H1 (cell line): ENCODE results near the gene TGFB2. TPM values are rescaled to one million over a fixed set of nuclear protein-coding genes. Genes with fewer than 3 reads are reported as not detected.

Source experiments
- CTCF ChIA-PET: fragments of 300-600 bp; sonication (Branson Sonifier 250); formaldehyde crosslinking; loops from one replicate; lab custom pipeline; 2021; ENCODE audit not compliant: partially characterized antibody; lab: Charles Lee
- POLR2A ChIA-PET: fragments of 300-600 bp; sonication (Branson Sonifier 250); formaldehyde crosslinking; loops from one replicate; lab custom pipeline; 2021; ENCODE audit warnings: inconsistent platforms; ENCODE audit not compliant: partially characterized antibody; lab: Charles Lee
- DNase-seq, 2 experiments: peaks; one replicate each; pipeline versions ENCODE4 v3.0.0 to v3.0.0-alpha.2; 2010 to 2022; ENCODE audit warnings: low spot score in 2 of 2, low read depth in 1 of 2, mixed read lengths in 1 of 2
- FAIRE-seq: peaks from 2 replicates; lab custom pipeline; 2011; peaks lifted over from hg19 to GRCh38; lab: Jason Lieb, UNC
- H2AFZ ChIP-seq: 2 replicates; pipeline ENCODE4 v1.8.1; 2012; ENCODE audit warnings: low read length, inconsistent platforms
- H2AK5ac ChIP-seq: 2 replicates; pipeline ENCODE4 v1.6.1; 2013; ENCODE audit warnings: low read depth, low read length
- H2BK120ac ChIP-seq: replicated peaks from 2 replicates; pipeline ENCODE3; 2013; ENCODE audit warnings: low read depth, low read length, inconsistent platforms
- H2BK12ac ChIP-seq: 2 replicates; pipeline ENCODE4 v1.6.1; 2013; ENCODE audit warnings: low read depth, low read length
- H2BK15ac ChIP-seq: 2 replicates; pipeline ENCODE4 v1.6.1; 2013; ENCODE audit warnings: low read length
- H2BK20ac ChIP-seq: 2 replicates; pipeline ENCODE4 v1.6.1; 2013; ENCODE audit warnings: low read length
- H2BK5ac ChIP-seq: 2 replicates; pipeline ENCODE4 v1.6.1; 2013; ENCODE audit warnings: low read depth, low read length
- H3K14ac ChIP-seq: 2 replicates; pipeline ENCODE4 v1.6.1; 2013; ENCODE audit warnings: inconsistent platforms; ENCODE audit not compliant: insufficient read length
- H3K18ac ChIP-seq: 2 replicates; pipeline ENCODE4 v1.6.1; 2013; ENCODE audit warnings: low read length; ENCODE audit errors: extremely low read depth
- H3K23ac ChIP-seq: 2 replicates; pipeline ENCODE4 v1.6.1; 2013; ENCODE audit warnings: inconsistent platforms; ENCODE audit not compliant: insufficient read length
- H3K23me2 ChIP-seq: 2 replicates; pipeline ENCODE4 v1.6.1; 2013; ENCODE audit warnings: low read depth, low read length
- H3K27ac ChIP-seq: 2 replicates; pipeline ENCODE4 v1.6.1; 2011; ENCODE audit warnings: low read depth, low read length, inconsistent platforms
- H3K27me3 ChIP-seq, 4 experiments: replicated peaks in 1 of 4; 1 replicate in 1 of 4; 2 replicates in 3 of 4; pipeline versions ENCODE4 v1.6.1 to v1.8.1; 2011 to 2013; ENCODE audit warnings: low read length in 3 of 4, mild to moderate bottlenecking in 3 of 4, inconsistent platforms in 2 of 4, mixed read lengths in 2 of 4, moderate library complexity in 1 of 4; ENCODE audit not compliant: control insufficient read depth in 3 of 4, insufficient read depth in 3 of 4; ENCODE audit errors: extremely low read depth in 1 of 4
- H3K36me3 ChIP-seq, 4 experiments: 2 replicates each; pipeline versions ENCODE4 v1.6.1 to v1.8.1; 2011 to 2013; ENCODE audit warnings: mild to moderate bottlenecking in 4 of 4, low read length in 3 of 4, moderate library complexity in 2 of 4, control low read depth in 1 of 4, inconsistent platforms in 1 of 4; ENCODE audit not compliant: insufficient read depth in 4 of 4, control insufficient read depth in 2 of 4
- H3K4ac ChIP-seq: replicated peaks from 2 replicates; pipeline ENCODE3; 2013; ENCODE audit warnings: low read length, low read depth, mixed read lengths, inconsistent platforms; ENCODE audit not compliant: insufficient read length
- H3K4me1 ChIP-seq, 4 experiments: replicated peaks in 1 of 4; 1 replicate in 1 of 4; 2 replicates in 3 of 4; pipeline versions ENCODE4 v1.6.1 to v1.8.1; 2011 to 2013; ENCODE audit warnings: low read length in 3 of 4, inconsistent platforms in 2 of 4, mixed read lengths in 1 of 4; ENCODE audit not compliant: insufficient read depth in 4 of 4, control insufficient read depth in 3 of 4
- H3K4me2 ChIP-seq, 2 experiments: 2 replicates each; pipeline versions ENCODE4 v1.6.1 to v1.8.1; 2011 to 2013; ENCODE audit warnings: low read depth in 2 of 2, low read length in 2 of 2, control low read depth in 1 of 2, inconsistent platforms in 1 of 2, mild to moderate bottlenecking in 1 of 2; ENCODE audit not compliant: insufficient read depth in 1 of 2
- H3K4me3 ChIP-seq, 4 experiments: fragments of 200-600, 300-600 bp in 1 of 4; sonication (generic), shearing (Covaris generic), sonication (Bioruptor Twin) in 1 of 4; 2 replicates each; pipeline versions ENCODE4 v1.5.1 to v1.8.1; 2011 to 2016; ENCODE audit warnings: low read length in 4 of 4, low read depth in 3 of 4, control low read depth in 2 of 4, inconsistent platforms in 2 of 4, mild to moderate bottlenecking in 2 of 4, mixed read lengths in 1 of 4, moderate library complexity in 1 of 4; ENCODE audit not compliant: insufficient read depth in 2 of 4; ENCODE audit errors: extremely low read depth in 1 of 4
- H3K56ac ChIP-seq: replicated peaks from 2 replicates; pipeline ENCODE3; 2013; ENCODE audit warnings: low read depth, mild to moderate bottlenecking, mixed read lengths, low read length, inconsistent platforms; ENCODE audit not compliant: insufficient read length
- H3K79me1 ChIP-seq: 2 replicates; pipeline ENCODE4 v1.6.1; 2013; ENCODE audit warnings: low read depth, low read length, control low read depth
- H3K79me2 ChIP-seq, 2 experiments: 2 replicates each; pipeline versions ENCODE4 v1.6.1 to v1.8.1; 2012 to 2013; ENCODE audit warnings: low read length in 2 of 2, mild to moderate bottlenecking in 2 of 2, inconsistent platforms in 1 of 2; ENCODE audit not compliant: insufficient read depth in 2 of 2, control insufficient read depth in 1 of 2
- H3K9ac ChIP-seq, 4 experiments: replicated peaks in 1 of 4; 1 replicate in 1 of 4; 2 replicates in 3 of 4; pipeline versions ENCODE4 v1.6.1 to v1.8.1; 2011 to 2013; ENCODE audit warnings: low read depth in 3 of 4, low read length in 3 of 4, control low read depth in 2 of 4, mild to moderate bottlenecking in 2 of 4, moderate library complexity in 2 of 4, inconsistent platforms in 1 of 4; ENCODE audit errors: extremely low read depth in 1 of 4
- H3K9me3 ChIP-seq, 2 experiments: 2 replicates each; pipeline versions ENCODE4 v1.6.1 to v1.8.1; 2012 to 2013; ENCODE audit warnings: mild to moderate bottlenecking in 2 of 2, moderate library complexity in 2 of 2, control low read depth in 1 of 2, inconsistent platforms in 1 of 2, low read depth in 1 of 2, low read length in 1 of 2, mixed read lengths in 1 of 2; ENCODE audit not compliant: insufficient read depth in 2 of 2
- H4K20me1 ChIP-seq, 2 experiments: replicated peaks in 1 of 2; 2 replicates each; pipeline versions ENCODE3 to v1.8.1; 2011 to 2013; ENCODE audit warnings: inconsistent platforms in 2 of 2, low read length in 2 of 2, mild to moderate bottlenecking in 1 of 2; ENCODE audit not compliant: insufficient read depth in 2 of 2, control insufficient read depth in 1 of 2
- H4K5ac ChIP-seq: 2 replicates; pipeline ENCODE4 v1.6.1; 2013; ENCODE audit warnings: low read length, low read depth, mixed read lengths, inconsistent platforms; ENCODE audit not compliant: insufficient read length
- H4K8ac ChIP-seq: 2 replicates; pipeline ENCODE4 v1.8.0; 2013; ENCODE audit warnings: mild to moderate bottlenecking, moderate library complexity, low read length, inconsistent platforms; ENCODE audit not compliant: insufficient read depth; ENCODE audit errors: extremely low read depth
- H4K91ac ChIP-seq: replicated peaks from 2 replicates; pipeline ENCODE3; 2013; ENCODE audit warnings: low read length, mixed read lengths, inconsistent platforms; ENCODE audit not compliant: insufficient read length
- ASH2L ChIP-seq: fragments of 200-600, 300-600 bp; sonication (generic); IDR thresholded peaks from one replicate; pipeline ENCODE4 v1.7.1; 2017; ENCODE audit warnings: low read length
- EGR1 ChIP-seq: IDR thresholded peaks from 2 replicates; pipeline ENCODE4 v1.6.1; 2011; ENCODE audit warnings: low read depth, low read length, borderline replicate concordance
- FOSL1 ChIP-seq: IDR thresholded peaks from 2 replicates; pipeline ENCODE4 v1.6.1; 2011; ENCODE audit warnings: mild to moderate bottlenecking, low read depth, low read length, moderate library complexity; ENCODE audit not compliant: insufficient read depth
- GTF2F1 ChIP-seq: IDR thresholded peaks from 2 replicates; pipeline ENCODE4 v1.6.1; 2012; ENCODE audit warnings: low read depth, low read length, improper control_type of control experiment, borderline replicate concordance
- POLR2AphosphoS5 ChIP-seq: IDR thresholded peaks from 2 replicates; pipeline ENCODE4 v1.6.1; 2011; ENCODE audit warnings: low read depth, low read length
- RXRA ChIP-seq: IDR thresholded peaks from 2 replicates; pipeline ENCODE4 v1.6.1; 2011; ENCODE audit warnings: low read depth, mild to moderate bottlenecking, low read length, moderate library complexity; ENCODE audit not compliant: insufficient read depth
- SIN3A ChIP-seq, 2 experiments: IDR thresholded peaks in 1 of 2; conservative IDR thresholded peaks in 1 of 2; 2 replicates each; pipeline ENCODE4 v1.6.1; 2011 to 2012; ENCODE audit warnings: low read length in 2 of 2, improper control_type of control experiment in 1 of 2, low read depth in 1 of 2, mild to moderate bottlenecking in 1 of 2
- SIRT6 ChIP-seq: IDR thresholded peaks from one replicate; pipeline ENCODE4 v1.7.1; 2012; ENCODE audit warnings: low read length, inconsistent platforms
- TAF1 ChIP-seq: IDR thresholded peaks from 2 replicates; pipeline ENCODE4 v1.6.1; 2011; ENCODE audit warnings: mild to moderate bottlenecking, low read depth, low read length
- WGBS, 2 experiments: shearing (Covaris generic) in 1 of 2; methylation state at CpG; one replicate each; pipeline versions ENCODE4 v1.1.6 to v1.1.7; 2013 to 2015; ENCODE audit warnings: low lambda C conversion rate in 2 of 2, mixed read lengths in 2 of 2, inconsistent platforms in 1 of 2, low coverage in 1 of 2, missing lambda C conversion rate in 1 of 2; ENCODE audit not compliant: insufficient replicate concordance in 2 of 2, insufficient coverage in 1 of 2, insufficient read length in 1 of 2; ENCODE audit errors: extremely low coverage in 1 of 2, missing lambda C conversion rate in 1 of 2; 5-methylcytosine and 5-hydroxymethylcytosine counted together
- polyA plus RNA-seq, 7 experiments: library from polyadenylated mRNA; depleted of rRNA in 3 of 7; stranded (reverse) in 5 of 7; unstranded in 2 of 7; fragments of >200 nt in 5 of 7; fragments of 200-250 nt in 2 of 7; gene quantifications; 1 replicate in 5 of 7; 2 replicates in 1 of 7; 4 replicates in 1 of 7; pipeline versions ENCODE4 v1.2.1 to v1.2.3, GENCODE V29; 2011 to 2013; ENCODE audit warnings: missing spikeins in 2 of 7, mixed read lengths in 2 of 7
- total RNA-seq: library from RNA; stranded (reverse); fragmentation: NEBNext Ultra II Directional; extraction: Animal tissue kit (Norgen Biotek cat#: 25700); gene quantifications from 2 replicates; pipeline ENCODE4 v1.2.1, GENCODE V29; 2021

The TGFB2 gene
- total and polyA plus RNA-seq, 2 of the 8 experiments (the other 6 are each of a cell fraction or from before 2014, with no cell fraction given), result 0.26 to 0.84 TPM

DNA sequence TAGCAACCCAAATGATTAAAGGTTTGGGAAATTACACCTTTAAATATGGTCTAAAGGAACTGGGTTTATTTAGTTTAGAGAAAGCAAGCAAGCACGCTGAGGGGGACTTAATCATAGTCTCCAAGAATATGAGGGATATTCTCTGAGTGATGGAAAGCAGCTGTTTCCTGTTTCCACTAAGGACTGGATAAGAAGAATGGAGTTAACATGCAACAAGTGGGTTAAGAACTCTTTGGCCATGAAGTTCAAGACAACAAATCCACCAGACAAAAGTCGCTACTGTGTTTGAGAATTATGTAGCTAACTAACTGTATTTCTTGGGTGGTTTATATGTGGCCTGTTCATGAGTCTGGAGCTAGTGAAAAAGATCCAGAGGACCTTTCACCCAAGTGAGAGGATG, 85.7 kb downstream of the TGFB2 start:
- Histone ChIP-seq H4K20me1 (no peaks in the 10 kb centered on the region), H3K23ac (no peak overlapping the region), H3K18ac (no peak overlapping the region), H3K36me3 (no peaks in the 10 kb centered on the region), H4K91ac (no peak overlapping the region), H3K14ac (no peak overlapping the region), H3K4me1 (no peaks in the 10 kb centered on the region), H2BK15ac (no peak overlapping the region), H2AK5ac (no peak overlapping the region), H2AFZ (no peak overlapping the region), H3K23me2 (no peaks in the 10 kb centered on the region), H2BK120ac (no peak overlapping the region), H3K56ac (no peak overlapping the region), H3K4me3 (no peak overlapping the region), H3K4ac (no peak overlapping the region), H3K79me2 (no peaks in the 10 kb centered on the region), H4K8ac (no peak overlapping the region), H3K9me3 (no peaks in the 10 kb centered on the region), H3K27ac (no peak overlapping the region), H3K9ac (no peak overlapping the region), H2BK5ac (no peak overlapping the region), H3K4me2 (no peak overlapping the region), H4K5ac (no peak overlapping the region), H3K27me3 (no peaks in the 10 kb centered on the region), H2BK20ac (no peak overlapping the region), H2BK12ac (no peak overlapping the region)
- WGBS, 2 experiments, result 90% methylated on average over 2 of the region's 2 CpGs; no CpG with 5 or more reads in 1 of the 2 experiments
- POLR2A ChIA-PET, result interaction anchor here (0.7 kb wide), 1 partner anchor 30 kb away, joined by 3 read pairs; no protein-coding TSS in a partner anchor
- CTCF ChIA-PET, result interaction anchor here (1.0 to 1.6 kb wide), 4 partner anchors 11 to 101 kb away, joined by 3 to 9 read pairs (median 4); no protein-coding TSS in a partner anchor
- TF ChIP-seq SIN3A (conservative IDR thresholded peaks at IDR 0.05 in 1 of 2, IDR thresholded peaks at IDR 0.05 in 1 of 2; ENCODE audit: low read depth in 1 of 2, low read length in 2 of 2), result no peak
- TF ChIP-seq EGR1, result no peak
- no peak for TF ChIP-seq RXRA
- TF ChIP-seq SIRT6, result no peak
- TF ChIP-seq ASH2L, result no peak
- no peak for TF ChIP-seq GTF2F1
- TF ChIP-seq TAF1, result no peak
- no peak for TF ChIP-seq FOSL1
- TF ChIP-seq POLR2AphosphoS5, result no peak
- TF ChIP-seq, all 59 proteins: peak for 0
- FAIRE-seq (no peak), DNase-seq (no peak)
- no peaks in the 10 kb centered on the region for H3K79me1 ChIP-seq
